ENCODE results near the gene SH3BP1. TPM values are rescaled to one million over a fixed set of nuclear protein-coding genes. Genes with fewer than 3 reads are reported as not detected.

The SH3BP1 gene
- total RNA-seq, 1 donor from 2014 or later: 8.4 TPM

- DNase-seq: no peak
These were observed 19.8 kb downstream of the SH3BP1 start for GRCh38 chr22:37659066-37659896.

GRCh38 chr22:37659897-37660708 is 20.6 kb downstream of the SH3BP1 start:
- no peak for DNase-seq

GRCh38 chr22:37660709-37661045 is 21.2 kb downstream of the SH3BP1 start:
- no peak for DNase-seq

- peak; percentile 90 for DNase-seq
These were observed 21.9 kb downstream of the SH3BP1 start for GRCh38 chr22:37661160-37661924.

- no peak for DNase-seq
These were observed 22.6 kb downstream of the SH3BP1 start for GRCh38 chr22:37662039-37662438.

GRCh38 chr22:37663521-37664140 is 24.2 kb downstream of the SH3BP1 start:
- no peak for DNase-seq

- no peak for DNase-seq
These were observed 25.0 kb downstream of the SH3BP1 start for GRCh38 chr22:37664249-37665101.

- no peak for DNase-seq
These were observed 26.0 kb downstream of the SH3BP1 start for GRCh38 chr22:37665487-37665886.

- no peak for DNase-seq
These were observed 30.1 kb downstream of the SH3BP1 start for GRCh38 chr22:37669586-37669985.

GRCh38 chr22:37672206-37672919 is 32.9 kb downstream of the SH3BP1 start:
- DNase-seq: no peak

- no peak for DNase-seq
These were observed 33.5 kb downstream of the SH3BP1 start for GRCh38 chr22:37672920-37673455.

GRCh38 chr22:37674248-37674647 is 34.8 kb downstream of the SH3BP1 start:
- no peak for DNase-seq

GRCh38 chr22:37674951-37675929 is 35.8 kb downstream of the SH3BP1 start, which contains the start of gene LGALS1:
LGALS1 (plus strand) TSS chr22:37675636; CDS start chr22:37675703, 67 bp downstream.
- DNase-seq: peak; percentile 98

- DNase-seq: no peak
These were observed 36.7 kb downstream of the SH3BP1 start for GRCh38 chr22:37675930-37676735.

- DNase-seq: peak; percentile 84
These were observed 37.4 kb downstream of the SH3BP1 start for GRCh38 chr22:37676736-37677492.

GRCh38 chr22:37677493-37677974 is 38.1 kb downstream of the SH3BP1 start:
- no peak for DNase-seq

- DNase-seq: no peak
These were observed 38.9 kb downstream of the SH3BP1 start for GRCh38 chr22:37678372-37678771.

Measured in skin of body (tissue), 2 donors.